Measurements from ENCODE around the gene SLC6A3.

Gene SLC6A3

GRCh38 chr5:1473746-1474145 is 28.5 kb upstream of the SLC6A3 start:
- TF ChIP-seq GATA1 (IDR thresholded peaks at IDR 0.05; ENCODE audit: low read depth, low read length): no peak
- TF ChIP-seq POLR2A (IDR thresholded peaks at IDR 0.05; ENCODE audit: low read length): no peak
- DNase-seq: no peak

- DNase-seq: no peak
- TF ChIP-seq GATA1 (IDR thresholded peaks at IDR 0.05; ENCODE audit: low read depth, low read length) (no peak), POLR2A (IDR thresholded peaks at IDR 0.05; ENCODE audit: low read length) (no peak)
Measured at GRCh38 chr5:1472964-1473628, 27.9 kb upstream of the SLC6A3 start.

GRCh38 chr5:1471997-1472963 is 27.0 kb upstream of the SLC6A3 start:
- no peak for DNase-seq
- TF ChIP-seq POLR2A (IDR thresholded peaks at IDR 0.05; ENCODE audit: low read length): no peak
- TF ChIP-seq GATA1 (IDR thresholded peaks at IDR 0.05; ENCODE audit: low read depth, low read length): no peak

GRCh38 chr5:1471240-1471853 is 26.1 kb upstream of the SLC6A3 start:
- TF ChIP-seq GATA1 (IDR thresholded peaks at IDR 0.05; ENCODE audit: low read depth, low read length) (no peak), POLR2A (IDR thresholded peaks at IDR 0.05; ENCODE audit: low read length) (no peak)
- DNase-seq: no peak

GRCh38 chr5:1470762-1471211 is 25.5 kb upstream of the SLC6A3 start:
- no peak for DNase-seq
- TF ChIP-seq GATA1 (IDR thresholded peaks at IDR 0.05; ENCODE audit: low read depth, low read length) (no peak), POLR2A (IDR thresholded peaks at IDR 0.05; ENCODE audit: low read length) (no peak)

GRCh38 chr5:1468629-1469527 is 23.6 kb upstream of the SLC6A3 start:
- TF ChIP-seq POLR2A (IDR thresholded peaks at IDR 0.05; ENCODE audit: low read length): no peak
- no peak for TF ChIP-seq GATA1 (IDR thresholded peaks at IDR 0.05; ENCODE audit: low read depth, low read length)
- no peak for DNase-seq

GRCh38 chr5:1468247-1468612 is 23.0 kb upstream of the SLC6A3 start:
- TF ChIP-seq GATA1 (IDR thresholded peaks at IDR 0.05; ENCODE audit: low read depth, low read length): no peak
- TF ChIP-seq POLR2A (IDR thresholded peaks at IDR 0.05; ENCODE audit: low read length): no peak
- DNase-seq: peak; percentile 27 to 31

GRCh38 chr5:1467341-1468246 is 22.4 kb upstream of the SLC6A3 start:
- TF ChIP-seq POLR2A (IDR thresholded peaks at IDR 0.05; ENCODE audit: low read length) (no peak), GATA1 (IDR thresholded peaks at IDR 0.05; ENCODE audit: low read depth, low read length) (no peak)

GRCh38 chr5:1466631-1467265 is 21.5 kb upstream of the SLC6A3 start:
- TF ChIP-seq GATA1 (IDR thresholded peaks at IDR 0.05; ENCODE audit: low read depth, low read length) (no peak), POLR2A (IDR thresholded peaks at IDR 0.05; ENCODE audit: low read length) (no peak)
- no peak for DNase-seq

More at GRCh38 chr5:1467341-1468246, 22.4 kb upstream of the SLC6A3 start:
- no peak for DNase-seq

GRCh38 chr5:1465966-1466471 is 20.8 kb upstream of the SLC6A3 start:
- DNase-seq: no peak
- TF ChIP-seq GATA1 (IDR thresholded peaks at IDR 0.05; ENCODE audit: low read depth, low read length): no peak
- TF ChIP-seq POLR2A (IDR thresholded peaks at IDR 0.05; ENCODE audit: low read length): no peak

GRCh38 chr5:1465117-1465516 is 19.9 kb upstream of the SLC6A3 start:
- DNase-seq: no peak
- TF ChIP-seq POLR2A (IDR thresholded peaks at IDR 0.05; ENCODE audit: low read length): no peak
- no peak for TF ChIP-seq GATA1 (IDR thresholded peaks at IDR 0.05; ENCODE audit: low read depth, low read length)

- TF ChIP-seq POLR2A (IDR thresholded peaks at IDR 0.05; ENCODE audit: low read length): no peak
- no peak for TF ChIP-seq GATA1 (IDR thresholded peaks at IDR 0.05; ENCODE audit: low read depth, low read length)
Measured at GRCh38 chr5:1464511-1464910, 19.3 kb upstream of the SLC6A3 start.

More at GRCh38 chr5:1464511-1464910, 19.3 kb upstream of the SLC6A3 start:
- DNase-seq: no peak
